Neuron (in vitro differentiated cells): Measurements from ENCODE around the gene MACO1.

ENCODE experiments used
- H2AFZ ChIP-seq: one replicate; pipeline ENCODE4 v1.6.1; 2013; ENCODE audit warnings: low read depth, mild to moderate bottlenecking, inconsistent platforms, low read length, moderate library complexity
- H3K27me3 ChIP-seq: one replicate; pipeline ENCODE4 v1.6.1; 2013; ENCODE audit warnings: low read length; ENCODE audit not compliant: insufficient read depth
- H3K36me3 ChIP-seq: one replicate; pipeline ENCODE4 v1.6.1; 2013; ENCODE audit warnings: low read length; ENCODE audit not compliant: insufficient read depth
- H3K4me1 ChIP-seq: one replicate; pipeline ENCODE4 v1.6.1; 2013; ENCODE audit warnings: low read length; ENCODE audit not compliant: insufficient read depth
- H3K4me3 ChIP-seq: 2 replicates; pipeline ENCODE4 v1.5.1; 2013; ENCODE audit warnings: mild to moderate bottlenecking, low read length, moderate library complexity
- H3K9me3 ChIP-seq: one replicate; pipeline ENCODE4 v1.6.1; 2013; ENCODE audit warnings: low read length

Gene MACO1

DNA sequence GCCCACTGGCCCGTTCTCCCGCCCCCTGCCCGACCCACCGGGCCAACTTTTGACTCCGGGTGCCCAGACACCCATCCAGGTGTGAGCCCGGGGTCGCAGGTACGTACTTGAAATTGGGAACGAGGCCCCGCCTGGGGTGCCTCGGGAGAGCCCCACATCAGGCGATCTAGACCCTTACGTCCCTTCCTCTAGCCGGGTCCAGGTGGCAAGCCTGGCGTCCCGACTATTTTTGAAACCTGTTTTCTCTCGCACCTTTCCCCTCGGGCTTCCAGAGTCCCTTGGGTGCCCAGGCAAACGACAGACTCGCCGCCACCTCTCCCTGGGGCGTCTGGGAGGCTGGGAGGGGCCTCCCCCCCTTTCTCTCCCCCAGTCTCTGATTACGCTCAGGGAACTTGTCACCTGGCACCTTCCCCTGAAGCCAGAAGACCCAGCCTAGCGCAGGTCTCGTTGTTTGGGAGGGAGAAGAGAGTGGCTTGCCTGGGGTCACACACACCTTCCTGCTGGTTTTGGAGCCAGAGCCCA is 113.6 kb downstream of the MACO1 start:
- H3K4me1 ChIP-seq: peaks cover 13% of the 10 kb centered on the region
- peaks cover 2% of the 10 kb centered on the region for H3K27me3 ChIP-seq
- H2AFZ ChIP-seq: peak overlapping the region; percentile 82
- no peaks in the 10 kb centered on the region for H3K36me3 ChIP-seq
- H3K4me3 ChIP-seq: peak overlapping the region; percentile 68
- H3K9me3 ChIP-seq: no peaks in the 10 kb centered on the region

- Histone ChIP-seq H3K27me3 (peaks cover 2% of the 10 kb centered on the region), H3K4me1 (peaks cover 13% of the 10 kb centered on the region), H3K4me3 (peak overlapping the region; percentile 68), H3K9me3 (no peaks in the 10 kb centered on the region), H3K36me3 (no peaks in the 10 kb centered on the region), H2AFZ (no peak overlapping the region)
Measured at GRCh38 chr1:25544819-25545218, 114.1 kb downstream of the MACO1 start.

- peaks cover 2% of the 10 kb centered on the region for H3K27me3 ChIP-seq
- no peaks in the 10 kb centered on the region for H3K9me3 ChIP-seq
- no peak overlapping the region for H2AFZ ChIP-seq
- no peaks in the 10 kb centered on the region for H3K36me3 ChIP-seq
- H3K4me1 ChIP-seq: peaks cover 13% of the 10 kb centered on the region
- no peak overlapping the region for H3K4me3 ChIP-seq
Measured at GRCh38 chr1:25545767-25546166, 115.1 kb downstream of the MACO1 start.

DNA sequence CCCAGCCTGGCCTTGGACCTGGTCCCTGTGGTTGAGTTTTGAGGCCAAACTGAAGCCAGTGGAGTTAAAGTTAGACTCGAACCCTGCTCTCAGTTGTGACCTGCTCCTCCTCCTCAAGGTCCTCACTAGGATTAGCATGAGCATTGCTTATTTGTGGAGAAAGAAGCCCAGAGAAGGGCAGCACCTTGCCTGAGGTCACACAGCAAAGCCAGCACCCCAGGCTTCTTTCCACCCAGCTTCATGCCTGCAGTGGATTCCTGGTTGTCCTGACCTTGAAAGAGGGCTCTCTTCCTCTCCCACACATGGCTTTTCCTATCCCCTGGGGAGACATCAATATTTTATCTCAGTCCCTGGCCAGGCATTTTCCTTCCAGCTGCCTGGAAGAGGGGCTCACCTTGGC is 115.5 kb downstream of the MACO1 start:
- Histone ChIP-seq H3K36me3 (no peaks in the 10 kb centered on the region), H2AFZ (no peak overlapping the region), H3K27me3 (peaks cover 2% of the 10 kb centered on the region), H3K9me3 (no peaks in the 10 kb centered on the region), H3K4me3 (no peak overlapping the region), H3K4me1 (peaks cover 13% of the 10 kb centered on the region)

- H2AFZ ChIP-seq: no peak overlapping the region
- H3K36me3 ChIP-seq: no peaks in the 10 kb centered on the region
- H3K9me3 ChIP-seq: no peaks in the 10 kb centered on the region
- H3K4me3 ChIP-seq: no peak overlapping the region
- no peaks in the 10 kb centered on the region for H3K27me3 ChIP-seq
- peaks cover 13% of the 10 kb centered on the region for H3K4me1 ChIP-seq
Measured at GRCh38 chr1:25548601-25549000, 117.9 kb downstream of the MACO1 start.

GRCh38 chr1:25549273-25550154 is 118.8 kb downstream of the MACO1 start:
- Histone ChIP-seq H3K36me3 (no peaks in the 10 kb centered on the region), H3K4me3 (no peak overlapping the region), H3K27me3 (no peaks in the 10 kb centered on the region), H3K9me3 (no peaks in the 10 kb centered on the region), H3K4me1 (peaks cover 4% of the 10 kb centered on the region), H2AFZ (no peak overlapping the region)
